ENCODE measurements around the gene DIO1. TPM values are rescaled to one million over a fixed set of nuclear protein-coding genes. Genes with fewer than 3 reads are reported as not detected.

Gene DIO1
- total RNA-seq, 4 donors from 2014 or later: 2.1 TPM; not detected in 3

Other genes starting within 250 kb of the DIO1 start
- 1 to 10 TPM in 1 of 4 donors, under 1 TPM in 1, not detected in 2; 0.21 to 1.0 TPM for gene GLIS1, start 155.0 kb upstream of the DIO1 start, total RNA-seq
- 10 to 100 TPM in 3 of 4 donors, 1 to 10 TPM in 1; 6.1 to 41.8 (median 16.8) TPM for gene NDC1, start 55.9 kb upstream of the DIO1 start, total RNA-seq
- 10 to 100 TPM in 3 of 4 donors, 1 to 10 TPM in 1; 6.7 to 25.9 (median 14.8) TPM for gene YIPF1, start 4.4 kb upstream of the DIO1 start, total RNA-seq
- 10 to 100 TPM in 3 of 4 donors, 1 to 10 TPM in 1; 1.3 to 40.6 (median 28.7) TPM for gene IFT25, start 51.5 kb downstream of the DIO1 start, total RNA-seq
- gene LRRC42, start 52.2 kb downstream of the DIO1 start, total RNA-seq: 10 to 100 TPM in 3 of 4 donors, under 1 TPM in 1; 0.51 to 30.7 (median 25.1) TPM
- 1 to 10 TPM in 1 of 4 donors, under 1 TPM in 1, not detected in 2; 0.27 to 1.2 TPM for gene LDLRAD1, start 124.0 kb downstream of the DIO1 start, total RNA-seq
- gene TMEM59, start 159.0 kb downstream of the DIO1 start, total RNA-seq: 100 to 1,000 TPM in 3 of 4 donors, 10 to 100 TPM in 1; 82.2 to 327 (median 301) TPM
- 1 to 10 TPM; 1.5 to 7.3 (median 3.2) TPM for gene TCEANC2, start 159.4 kb downstream of the DIO1 start, total RNA-seq